ENCODE results near the gene ERGIC1.

The ERGIC1 gene

GRCh38 chr5:172931001-172931536 lies 97.0 kb downstream of the ERGIC1 start:
- TF ChIP-seq, protein P1, sequence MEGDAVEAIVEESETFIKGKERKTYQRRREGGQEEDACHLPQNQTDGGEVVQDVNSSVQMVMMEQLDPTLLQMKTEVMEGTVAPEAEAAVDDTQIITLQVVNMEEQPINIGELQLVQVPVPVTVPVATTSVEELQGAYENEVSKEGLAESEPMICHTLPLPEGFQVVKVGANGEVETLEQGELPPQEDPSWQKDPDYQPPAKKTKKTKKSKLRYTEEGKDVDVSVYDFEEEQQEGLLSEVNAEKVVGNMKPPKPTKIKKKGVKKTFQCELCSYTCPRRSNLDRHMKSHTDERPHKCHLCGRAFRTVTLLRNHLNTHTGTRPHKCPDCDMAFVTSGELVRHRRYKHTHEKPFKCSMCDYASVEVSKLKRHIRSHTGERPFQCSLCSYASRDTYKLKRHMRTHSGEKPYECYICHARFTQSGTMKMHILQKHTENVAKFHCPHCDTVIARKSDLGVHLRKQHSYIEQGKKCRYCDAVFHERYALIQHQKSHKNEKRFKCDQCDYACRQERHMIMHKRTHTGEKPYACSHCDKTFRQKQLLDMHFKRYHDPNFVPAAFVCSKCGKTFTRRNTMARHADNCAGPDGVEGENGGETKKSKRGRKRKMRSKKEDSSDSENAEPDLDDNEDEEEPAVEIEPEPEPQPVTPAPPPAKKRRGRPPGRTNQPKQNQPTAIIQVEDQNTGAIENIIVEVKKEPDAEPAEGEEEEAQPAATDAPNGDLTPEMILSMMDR (IDR thresholded peaks at IDR 0.05; ENCODE audit: insufficient read depth, low read depth, low read length, missing control alignments), result no peak
- H3K4me3 ChIP-seq (ENCODE audit: low read length), result no peak overlapping the region
- DNase-seq (ENCODE audit: low read depth), result peak; percentile 87

DNA sequence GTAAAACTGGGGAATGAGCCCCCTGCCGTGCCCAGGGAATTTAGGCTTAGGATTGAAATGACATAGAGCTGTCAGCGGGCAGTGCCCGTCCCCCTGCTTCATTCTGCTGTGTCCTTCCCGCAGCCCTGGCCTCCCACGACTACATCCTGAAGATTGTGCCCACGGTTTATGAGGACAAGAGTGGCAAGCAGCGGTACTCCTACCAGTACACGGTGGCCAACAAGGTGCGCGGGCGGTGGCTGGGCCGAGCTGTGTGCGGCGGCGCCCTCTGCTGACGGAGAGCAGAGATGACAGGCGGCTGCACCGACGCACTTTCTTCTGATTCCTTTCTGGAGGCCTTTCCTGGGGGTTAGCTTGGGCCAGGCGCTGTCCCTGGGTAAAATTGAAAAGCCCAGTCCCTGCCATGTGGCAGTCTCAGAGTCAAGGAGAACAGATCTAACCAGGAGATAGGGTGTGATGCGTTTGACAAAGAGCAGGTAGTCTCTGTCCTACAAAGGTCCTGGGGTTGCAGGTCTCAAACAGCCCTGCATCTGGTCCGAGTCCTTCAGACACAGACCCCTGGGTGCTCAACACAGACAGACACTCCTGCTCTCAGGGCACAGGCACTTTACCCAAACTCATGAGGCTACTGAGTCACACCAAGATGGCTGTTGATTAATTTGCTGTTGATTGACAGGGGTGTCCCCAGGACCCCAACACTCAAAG lies 98.4 kb downstream of the ERGIC1 start:
- H3K4me3 ChIP-seq (ENCODE audit: low read length), result no peak overlapping the region
- peak; percentile 72 for DNase-seq (ENCODE audit: low read depth)

GRCh38 chr5:172933238-172933637 lies 99.2 kb downstream of the ERGIC1 start:
- H3K4me3 ChIP-seq (ENCODE audit: low read length), result no peak overlapping the region
- DNase-seq (ENCODE audit: low read depth), result no peak
- TF ChIP-seq, protein P1 (IDR thresholded peaks at IDR 0.05; ENCODE audit: insufficient read depth, low read depth, low read length, missing control alignments), result no peak

More for the DNA sequence above, 98.4 kb downstream of the ERGIC1 start:
- TF ChIP-seq, protein P1 (IDR thresholded peaks at IDR 0.05; ENCODE audit: insufficient read depth, low read depth, low read length, missing control alignments), result peak; percentile 88

GRCh38 chr5:172935096-172935495 lies 101.0 kb downstream of the ERGIC1 start:
- TF ChIP-seq, protein P1 (IDR thresholded peaks at IDR 0.05; ENCODE audit: insufficient read depth, low read depth, low read length, missing control alignments), result no peak
- H3K4me3 ChIP-seq (ENCODE audit: low read length), result no peak overlapping the region
- DNase-seq (ENCODE audit: low read depth), result no peak

- TF ChIP-seq, protein P1 (IDR thresholded peaks at IDR 0.05; ENCODE audit: insufficient read depth, low read depth, low read length, missing control alignments), result no peak
- H3K4me3 ChIP-seq (ENCODE audit: low read length), result no peak overlapping the region
- DNase-seq (ENCODE audit: low read depth), result no peak
Measured at GRCh38 chr5:172936401-172936800, 102.3 kb downstream of the ERGIC1 start.

DNA sequence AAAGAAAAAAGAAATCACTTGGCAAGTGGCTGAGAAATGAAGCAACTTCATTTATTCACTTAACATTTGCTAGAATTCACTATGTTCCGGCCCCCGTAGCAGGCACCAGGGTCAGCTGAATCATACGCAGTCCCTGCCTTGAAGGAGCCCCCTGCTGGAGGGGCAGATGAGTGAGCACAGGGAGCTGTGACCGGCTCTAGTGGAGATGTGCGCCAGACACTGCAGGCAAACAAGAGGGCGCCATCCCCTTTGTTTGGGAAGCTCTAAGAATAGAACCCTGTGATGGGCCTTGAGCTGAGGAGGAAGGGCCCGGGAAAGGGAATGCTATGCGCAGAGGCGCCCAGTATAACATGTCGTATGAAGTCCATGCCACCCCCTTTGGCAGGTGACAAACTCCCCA lies 105.0 kb downstream of the ERGIC1 start:
- H3K4me3 ChIP-seq (ENCODE audit: low read length), result no peak overlapping the region
- peak; percentile 39 for DNase-seq (ENCODE audit: low read depth)
- TF ChIP-seq, protein P1 (IDR thresholded peaks at IDR 0.05; ENCODE audit: insufficient read depth, low read depth, low read length, missing control alignments), result peak; percentile 38

Data from epithelial cell of esophagus (primary cell).